Common myeloid progenitor, CD34-positive (primary cell): ENCODE measurements around the gene GJA4.
A peak's percentile ranks its signal among the peaks of the same experiment; 100 is the strongest.

Experiments used
- CTCF ChIA-PET: fragments of 350-600 bp; sonication (Branson Sonifier 250); formaldehyde crosslinking; loops from one replicate; lab custom pipeline; 2021; ENCODE audit warnings: antibody characterized with exemption; lab: Charles Lee
- POLR2A ChIA-PET: fragments of 350-600 bp; sonication (Branson Sonifier 250); formaldehyde crosslinking; loops from one replicate; lab custom pipeline; 2021; ENCODE audit warnings: antibody characterized with exemption; lab: Charles Lee
- DNase-seq, 3 donors: peaks; one replicate each; pipeline versions ENCODE4 v3.0.0 to v3.0.0-alpha.2; 2013
- H3K27ac ChIP-seq, 2 experiments: 1 replicate in 1 of 2; 2 replicates in 1 of 2; pipeline ENCODE4 v1.7.0; 2013; ENCODE audit warnings: inconsistent platforms in 2 of 2, low read length in 2 of 2, mild to moderate bottlenecking in 2 of 2, low read depth in 1 of 2, moderate library complexity in 1 of 2; ENCODE audit not compliant: severe bottlenecking in 2 of 2, insufficient read depth in 1 of 2, poor library complexity in 1 of 2
- H3K27me3 ChIP-seq, 5 experiments: replicated peaks in 2 of 5; 1 replicate in 3 of 5; 2 replicates in 2 of 5; pipeline versions ENCODE4 v1.6.1 to v1.7.0; 2013; ENCODE audit warnings: low read length in 4 of 5, mild to moderate bottlenecking in 2 of 5, moderate library complexity in 2 of 5, inconsistent platforms in 1 of 5; ENCODE audit not compliant: insufficient read depth in 5 of 5, control insufficient read depth in 4 of 5
- H3K36me3 ChIP-seq, 4 experiments: 1 replicate in 2 of 4; 2 replicates in 2 of 4; pipeline versions ENCODE4 v1.6.1 to v1.7.0; 2013; ENCODE audit warnings: low read length in 3 of 4, control low read depth in 1 of 4, mild to moderate bottlenecking in 1 of 4; ENCODE audit not compliant: control insufficient read depth in 4 of 4, insufficient read depth in 4 of 4
- H3K4me1 ChIP-seq, 4 experiments: 1 replicate in 3 of 4; 2 replicates in 1 of 4; pipeline versions ENCODE4 v1.6.1 to v1.7.1; 2013; ENCODE audit warnings: low read length in 3 of 4, mild to moderate bottlenecking in 3 of 4, control low read depth in 1 of 4, inconsistent platforms in 1 of 4, moderate library complexity in 1 of 4; ENCODE audit not compliant: control insufficient read depth in 4 of 4, insufficient read depth in 4 of 4; ENCODE audit errors: control extremely low read depth in 1 of 4
- H3K4me3 ChIP-seq, 7 experiments: 1 replicate in 4 of 7; 2 replicates in 3 of 7; pipeline versions ENCODE4 v1.5.1 to v1.7.0; 2013; ENCODE audit warnings: mild to moderate bottlenecking in 7 of 7, low read length in 6 of 7, moderate library complexity in 6 of 7, inconsistent platforms in 2 of 7, low read depth in 2 of 7, control low read depth in 1 of 7; ENCODE audit not compliant: insufficient read depth in 4 of 7, control insufficient read depth in 1 of 7; ENCODE audit errors: extremely low read depth in 1 of 7
- H3K9me3 ChIP-seq, 5 experiments: 1 replicate in 4 of 5; 2 replicates in 1 of 5; pipeline versions ENCODE4 v1.6.1 to v1.7.1; 2013; ENCODE audit warnings: low read length in 4 of 5, mild to moderate bottlenecking in 2 of 5, inconsistent platforms in 1 of 5, low read depth in 1 of 5, moderate library complexity in 1 of 5; ENCODE audit not compliant: control insufficient read depth in 4 of 5, insufficient read depth in 2 of 5; ENCODE audit errors: control extremely low read depth in 1 of 5
- WGBS: methylation state at CpG from one replicate; pipeline ENCODE4 v1.1.5; 2013; ENCODE audit not compliant: insufficient coverage; 5-methylcytosine and 5-hydroxymethylcytosine counted together

GJA4 gene

DNA sequence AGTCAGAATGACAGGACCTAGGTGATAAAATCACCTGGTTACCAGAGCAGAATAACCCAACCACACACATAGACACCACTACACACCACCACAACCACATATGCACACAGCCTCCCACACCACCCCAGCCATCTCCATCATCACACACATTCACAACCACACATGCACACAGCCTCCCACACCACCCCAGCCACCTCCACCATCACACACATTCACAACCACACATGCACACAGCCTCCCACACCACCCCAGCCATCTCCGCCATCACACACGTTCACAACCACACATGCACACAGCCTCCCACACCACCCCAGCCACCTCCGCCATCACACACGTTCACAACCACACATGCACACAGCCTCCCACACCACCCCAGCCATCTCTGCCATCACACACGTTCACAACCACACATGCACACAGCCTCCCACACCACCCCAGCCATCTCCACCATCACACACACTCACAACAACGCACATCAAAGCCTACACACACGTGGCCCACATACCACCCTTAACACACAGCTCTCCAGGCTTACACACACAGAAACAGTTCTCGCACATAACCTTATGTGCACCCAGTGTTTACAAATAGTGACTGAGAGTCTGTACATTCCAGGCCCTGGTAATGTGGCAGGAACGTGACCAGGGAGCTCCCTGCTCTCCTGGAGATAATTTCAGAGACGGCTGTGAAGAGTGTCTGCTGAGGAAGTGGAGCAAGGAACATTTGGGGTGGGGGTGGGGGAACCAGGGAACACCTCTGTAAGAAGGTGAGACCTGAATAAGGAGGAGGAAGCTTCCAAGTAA is 15.1 kb upstream of the GJA4 start:
- H3K9me3 ChIP-seq, result no peaks in the 10 kb centered on the region
- WGBS, result 63% methylated on average over 5 of the region's 10 CpGs
- H3K4me3 ChIP-seq, result no peak overlapping the region
- peak in 1 of 3 donors; percentile 10 for DNase-seq
- peaks cover 0 to 30% (median 20%) of the 10 kb centered on the region in 5 experiments for H3K27me3 ChIP-seq
- no peak overlapping the region for H3K27ac ChIP-seq
- ChIA-PET POLR2A (interaction anchor here (0.7 kb wide), 1 partner anchor 133 kb away, joined by 4 read pairs; no protein-coding TSS in a partner anchor), CTCF (interaction anchor here (0.8 to 1.6 kb wide), 3 partner anchors 9 to 75 kb away, joined by 3 to 8 read pairs (median 4); no protein-coding TSS in a partner anchor)
- no peaks in the 10 kb centered on the region for H3K36me3 ChIP-seq
- peaks cover 0 to 27% (median 11%) of the 10 kb centered on the region in 4 experiments for H3K4me1 ChIP-seq

DNA sequence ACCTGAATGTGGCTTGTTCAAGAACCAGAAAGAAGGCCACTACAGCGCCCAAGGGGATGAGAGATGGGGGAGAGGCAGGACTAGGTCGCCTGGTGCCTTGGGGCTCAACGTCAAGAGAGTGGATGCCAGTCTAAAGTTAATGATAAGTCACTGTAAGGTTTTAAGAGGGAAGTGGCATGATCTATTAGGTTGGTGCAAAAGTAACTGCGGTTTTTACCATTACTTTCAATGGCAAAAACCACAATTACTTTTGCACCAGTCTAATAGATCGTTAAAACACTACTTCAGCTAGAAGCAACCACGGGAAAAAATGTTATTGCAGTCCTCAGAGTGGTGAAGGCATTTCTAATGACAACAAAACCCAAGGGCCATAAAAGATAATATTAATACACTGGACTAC is 14.4 kb upstream of the GJA4 start:
- H3K27me3 ChIP-seq, result peaks cover 0 to 35% (median 21%) of the 10 kb centered on the region in 5 experiments
- WGBS, result 90% methylated on average over 3 of the region's 6 CpGs
- ChIA-PET CTCF (no interaction called here), POLR2A (no interaction called here)
- DNase-seq, result no peak
- no peaks in the 10 kb centered on the region for H3K9me3 ChIP-seq
- H3K4me3 ChIP-seq, result no peak overlapping the region
- H3K27ac ChIP-seq, result no peak overlapping the region
- H3K36me3 ChIP-seq, result no peaks in the 10 kb centered on the region
- H3K4me1 ChIP-seq, result peaks cover 0 to 27% (median 11%) of the 10 kb centered on the region in 4 experiments

DNA sequence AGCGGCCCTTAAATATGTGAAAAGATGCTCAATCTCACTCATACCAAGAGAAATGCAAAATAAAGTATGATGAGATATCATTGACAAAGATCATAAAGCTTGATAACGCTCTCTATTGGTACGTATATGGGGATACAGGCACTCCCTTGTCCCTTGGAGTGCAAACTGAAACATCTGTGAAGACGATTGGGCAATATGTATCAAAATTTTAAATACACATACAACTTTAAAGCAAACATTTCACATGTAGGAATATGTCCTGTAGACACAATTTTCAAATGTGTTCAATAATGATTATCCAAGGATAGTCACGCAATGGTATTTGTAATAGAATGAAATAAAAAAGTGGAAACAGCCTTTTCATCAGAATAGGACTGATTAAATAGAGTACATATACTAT is 13.8 kb upstream of the GJA4 start:
- CTCF ChIA-PET, result interaction anchor here (0.7 to 1.2 kb wide), 2 partner anchors 9 to 73 kb away, joined by 3 read pairs; no protein-coding TSS in a partner anchor
- POLR2A ChIA-PET, result no interaction called here
- H3K27me3 ChIP-seq, result peaks cover 0 to 40% (median 21%) of the 10 kb centered on the region in 5 experiments
- no peak overlapping the region for H3K4me3 ChIP-seq
- H3K4me1 ChIP-seq, result peaks cover 0 to 27% (median 11%) of the 10 kb centered on the region in 4 experiments
- no peaks in the 10 kb centered on the region for H3K9me3 ChIP-seq
- no peaks in the 10 kb centered on the region for H3K36me3 ChIP-seq
- no peak for DNase-seq
- WGBS, result no CpG with 5 or more reads among the region's 5 CpGs
- no peak overlapping the region for H3K27ac ChIP-seq

DNA sequence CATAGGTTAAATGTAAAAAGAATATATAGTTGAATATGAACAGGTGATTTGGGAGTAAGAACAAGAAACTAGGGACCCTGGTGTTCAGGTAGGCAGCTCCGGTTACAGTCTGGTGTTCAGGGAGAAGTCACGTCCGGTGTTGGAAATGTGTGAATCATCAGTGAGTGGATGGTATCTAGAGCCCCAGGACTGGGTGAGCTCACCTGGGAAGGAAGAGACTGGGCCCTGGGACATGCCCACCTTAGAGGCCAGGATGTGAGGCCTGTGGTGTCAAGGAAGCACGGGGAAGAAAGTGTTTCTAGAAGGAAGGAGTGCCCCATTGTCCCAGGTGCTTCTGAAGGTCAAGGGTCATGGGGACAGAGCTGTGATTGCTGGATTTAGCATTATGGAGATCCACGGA is 13.3 kb upstream of the GJA4 start:
- POLR2A ChIA-PET, result no interaction called here
- Histone ChIP-seq H3K36me3 (no peaks in the 10 kb centered on the region), H3K4me3 (no peak overlapping the region), H3K4me1 (peaks cover 0 to 27% (median 11%) of the 10 kb centered on the region in 4 experiments), H3K27ac (no peak overlapping the region), H3K27me3 (peaks cover 0 to 41% (median 18%) of the 10 kb centered on the region in 5 experiments), H3K9me3 (no peaks in the 10 kb centered on the region)
- WGBS, result 100% methylated on average over 5 of the region's 5 CpGs
- DNase-seq, result no peak
- CTCF ChIA-PET, result interaction anchor here (0.7 to 1.2 kb wide), 2 partner anchors 9 to 73 kb away, joined by 3 read pairs; no protein-coding TSS in a partner anchor

DNA sequence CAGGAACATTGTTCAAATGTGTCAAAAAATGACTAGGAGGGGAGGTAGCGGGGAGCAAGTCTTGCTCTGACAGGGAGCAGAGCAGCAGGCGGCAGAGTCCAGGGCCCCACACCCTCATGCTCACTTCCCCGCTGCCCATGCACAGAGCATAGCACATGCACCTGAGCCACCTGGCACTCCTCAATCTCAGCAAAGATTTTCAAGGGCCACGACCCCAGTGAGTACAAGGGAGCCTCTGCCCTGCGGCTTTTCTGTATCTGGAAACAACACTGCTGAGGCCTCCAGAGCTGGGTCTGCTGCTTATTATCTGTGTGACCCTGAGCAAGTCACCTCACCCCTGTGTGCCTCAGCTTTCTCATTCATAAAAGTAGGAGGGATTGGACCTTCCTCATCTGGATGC is 12.8 kb upstream of the GJA4 start:
- H3K36me3 ChIP-seq, result no peaks in the 10 kb centered on the region
- ChIA-PET CTCF (interaction anchor here (1.2 kb wide), 1 partner anchor 8 kb away, joined by 3 read pairs; no protein-coding TSS in a partner anchor), POLR2A (no interaction called here)
- 100% methylated on average over 3 of the region's 5 CpGs for WGBS
- no peaks in the 10 kb centered on the region for H3K9me3 ChIP-seq
- peaks cover 0 to 27% (median 11%) of the 10 kb centered on the region in 4 experiments for H3K4me1 ChIP-seq
- no peak for DNase-seq
- peaks cover 0 to 44% (median 18%) of the 10 kb centered on the region in 5 experiments for H3K27me3 ChIP-seq
- no peak overlapping the region for H3K27ac ChIP-seq
- H3K4me3 ChIP-seq, result no peak overlapping the region

DNA sequence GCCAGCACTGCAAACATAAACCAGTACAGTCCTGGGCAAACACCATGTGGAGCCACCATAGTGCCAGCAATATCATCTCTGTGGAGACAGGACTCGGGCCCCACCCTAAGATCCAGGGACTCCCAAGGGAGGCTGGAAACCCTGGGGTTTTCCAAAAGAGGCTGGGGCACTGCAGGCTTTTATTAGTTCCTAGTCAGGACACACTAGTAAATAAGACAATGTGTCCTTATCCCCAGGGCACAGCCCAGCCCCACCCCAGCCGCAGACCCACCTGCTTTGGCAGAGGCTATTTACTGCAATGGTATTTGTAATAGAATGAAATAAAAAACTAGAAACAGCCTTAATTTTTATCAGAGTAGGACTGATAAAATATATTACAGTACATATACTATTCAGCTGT is 12.3 kb upstream of the GJA4 start:
- 90% methylated on average over 1 of the region's 2 CpGs for WGBS
- no peak overlapping the region for H3K27ac ChIP-seq
- H3K9me3 ChIP-seq, result no peaks in the 10 kb centered on the region
- DNase-seq, result no peak
- H3K4me3 ChIP-seq, result no peak overlapping the region
- no peaks in the 10 kb centered on the region for H3K36me3 ChIP-seq
- POLR2A ChIA-PET, result no interaction called here
- H3K4me1 ChIP-seq, result peaks cover 0 to 27% (median 11%) of the 10 kb centered on the region in 4 experiments
- H3K27me3 ChIP-seq, result peaks cover 0 to 44% (median 18%) of the 10 kb centered on the region in 5 experiments
- CTCF ChIA-PET, result no interaction called here
